H1 (cell line): ENCODE measurements around the gene C1QA. TPM values are rescaled to one million over a fixed set of nuclear protein-coding genes. Genes with fewer than 3 reads are reported as not detected.

Experiments
- CTCF ChIA-PET: fragments of 300-600 bp; sonication (Branson Sonifier 250); formaldehyde crosslinking; loops from one replicate; lab custom pipeline; 2021; ENCODE audit not compliant: partially characterized antibody; lab: Charles Lee
- POLR2A ChIA-PET: fragments of 300-600 bp; sonication (Branson Sonifier 250); formaldehyde crosslinking; loops from one replicate; lab custom pipeline; 2021; ENCODE audit warnings: inconsistent platforms; ENCODE audit not compliant: partially characterized antibody; lab: Charles Lee
- DNase-seq, 2 experiments: peaks; one replicate each; pipeline versions ENCODE4 v3.0.0 to v3.0.0-alpha.2; 2010 to 2022; ENCODE audit warnings: low spot score in 2 of 2, low read depth in 1 of 2, mixed read lengths in 1 of 2
- FAIRE-seq: peaks from 2 replicates; lab custom pipeline; 2011; peaks lifted over from hg19 to GRCh38; lab: Jason Lieb, UNC
- H2AFZ ChIP-seq: 2 replicates; pipeline ENCODE4 v1.8.1; 2012; ENCODE audit warnings: low read length, inconsistent platforms
- H2AK5ac ChIP-seq: 2 replicates; pipeline ENCODE4 v1.6.1; 2013; ENCODE audit warnings: low read depth, low read length
- H2BK120ac ChIP-seq: replicated peaks from 2 replicates; pipeline ENCODE3; 2013; ENCODE audit warnings: low read depth, low read length, inconsistent platforms
- H2BK12ac ChIP-seq: 2 replicates; pipeline ENCODE4 v1.6.1; 2013; ENCODE audit warnings: low read depth, low read length
- H2BK15ac ChIP-seq: 2 replicates; pipeline ENCODE4 v1.6.1; 2013; ENCODE audit warnings: low read length
- H2BK20ac ChIP-seq: 2 replicates; pipeline ENCODE4 v1.6.1; 2013; ENCODE audit warnings: low read length
- H2BK5ac ChIP-seq: 2 replicates; pipeline ENCODE4 v1.6.1; 2013; ENCODE audit warnings: low read depth, low read length
- H3K14ac ChIP-seq: 2 replicates; pipeline ENCODE4 v1.6.1; 2013; ENCODE audit warnings: inconsistent platforms; ENCODE audit not compliant: insufficient read length
- H3K18ac ChIP-seq: 2 replicates; pipeline ENCODE4 v1.6.1; 2013; ENCODE audit warnings: low read length; ENCODE audit errors: extremely low read depth
- H3K23ac ChIP-seq: 2 replicates; pipeline ENCODE4 v1.6.1; 2013; ENCODE audit warnings: inconsistent platforms; ENCODE audit not compliant: insufficient read length
- H3K23me2 ChIP-seq: 2 replicates; pipeline ENCODE4 v1.6.1; 2013; ENCODE audit warnings: low read depth, low read length
- H3K27ac ChIP-seq: 2 replicates; pipeline ENCODE4 v1.6.1; 2011; ENCODE audit warnings: low read depth, low read length, inconsistent platforms
- H3K27me3 ChIP-seq, 4 experiments: replicated peaks in 1 of 4; 1 replicate in 1 of 4; 2 replicates in 3 of 4; pipeline versions ENCODE4 v1.6.1 to v1.8.1; 2011 to 2013; ENCODE audit warnings: low read length in 3 of 4, mild to moderate bottlenecking in 3 of 4, inconsistent platforms in 2 of 4, mixed read lengths in 2 of 4, moderate library complexity in 1 of 4; ENCODE audit not compliant: control insufficient read depth in 3 of 4, insufficient read depth in 3 of 4; ENCODE audit errors: extremely low read depth in 1 of 4
- H3K36me3 ChIP-seq, 4 experiments: 2 replicates each; pipeline versions ENCODE4 v1.6.1 to v1.8.1; 2011 to 2013; ENCODE audit warnings: mild to moderate bottlenecking in 4 of 4, low read length in 3 of 4, moderate library complexity in 2 of 4, control low read depth in 1 of 4, inconsistent platforms in 1 of 4; ENCODE audit not compliant: insufficient read depth in 4 of 4, control insufficient read depth in 2 of 4
- H3K4ac ChIP-seq: replicated peaks from 2 replicates; pipeline ENCODE3; 2013; ENCODE audit warnings: low read length, low read depth, mixed read lengths, inconsistent platforms; ENCODE audit not compliant: insufficient read length
- H3K4me1 ChIP-seq, 4 experiments: replicated peaks in 1 of 4; 1 replicate in 1 of 4; 2 replicates in 3 of 4; pipeline versions ENCODE4 v1.6.1 to v1.8.1; 2011 to 2013; ENCODE audit warnings: low read length in 3 of 4, inconsistent platforms in 2 of 4, mixed read lengths in 1 of 4; ENCODE audit not compliant: insufficient read depth in 4 of 4, control insufficient read depth in 3 of 4
- H3K4me2 ChIP-seq, 2 experiments: 2 replicates each; pipeline versions ENCODE4 v1.6.1 to v1.8.1; 2011 to 2013; ENCODE audit warnings: low read depth in 2 of 2, low read length in 2 of 2, control low read depth in 1 of 2, inconsistent platforms in 1 of 2, mild to moderate bottlenecking in 1 of 2; ENCODE audit not compliant: insufficient read depth in 1 of 2
- H3K4me3 ChIP-seq, 4 experiments: fragments of 200-600, 300-600 bp in 1 of 4; sonication (generic), shearing (Covaris generic), sonication (Bioruptor Twin) in 1 of 4; 2 replicates each; pipeline versions ENCODE4 v1.5.1 to v1.8.1; 2011 to 2016; ENCODE audit warnings: low read length in 4 of 4, low read depth in 3 of 4, control low read depth in 2 of 4, inconsistent platforms in 2 of 4, mild to moderate bottlenecking in 2 of 4, mixed read lengths in 1 of 4, moderate library complexity in 1 of 4; ENCODE audit not compliant: insufficient read depth in 2 of 4; ENCODE audit errors: extremely low read depth in 1 of 4
- H3K56ac ChIP-seq: replicated peaks from 2 replicates; pipeline ENCODE3; 2013; ENCODE audit warnings: low read depth, mild to moderate bottlenecking, mixed read lengths, low read length, inconsistent platforms; ENCODE audit not compliant: insufficient read length
- H3K79me1 ChIP-seq: 2 replicates; pipeline ENCODE4 v1.6.1; 2013; ENCODE audit warnings: low read depth, low read length, control low read depth
- H3K79me2 ChIP-seq, 2 experiments: 2 replicates each; pipeline versions ENCODE4 v1.6.1 to v1.8.1; 2012 to 2013; ENCODE audit warnings: low read length in 2 of 2, mild to moderate bottlenecking in 2 of 2, inconsistent platforms in 1 of 2; ENCODE audit not compliant: insufficient read depth in 2 of 2, control insufficient read depth in 1 of 2
- H3K9ac ChIP-seq, 4 experiments: replicated peaks in 1 of 4; 1 replicate in 1 of 4; 2 replicates in 3 of 4; pipeline versions ENCODE4 v1.6.1 to v1.8.1; 2011 to 2013; ENCODE audit warnings: low read depth in 3 of 4, low read length in 3 of 4, control low read depth in 2 of 4, mild to moderate bottlenecking in 2 of 4, moderate library complexity in 2 of 4, inconsistent platforms in 1 of 4; ENCODE audit errors: extremely low read depth in 1 of 4
- H3K9me3 ChIP-seq, 2 experiments: 2 replicates each; pipeline versions ENCODE4 v1.6.1 to v1.8.1; 2012 to 2013; ENCODE audit warnings: mild to moderate bottlenecking in 2 of 2, moderate library complexity in 2 of 2, control low read depth in 1 of 2, inconsistent platforms in 1 of 2, low read depth in 1 of 2, low read length in 1 of 2, mixed read lengths in 1 of 2; ENCODE audit not compliant: insufficient read depth in 2 of 2
- H4K20me1 ChIP-seq, 2 experiments: replicated peaks in 1 of 2; 2 replicates each; pipeline versions ENCODE3 to v1.8.1; 2011 to 2013; ENCODE audit warnings: inconsistent platforms in 2 of 2, low read length in 2 of 2, mild to moderate bottlenecking in 1 of 2; ENCODE audit not compliant: insufficient read depth in 2 of 2, control insufficient read depth in 1 of 2
- H4K5ac ChIP-seq: 2 replicates; pipeline ENCODE4 v1.6.1; 2013; ENCODE audit warnings: low read length, low read depth, mixed read lengths, inconsistent platforms; ENCODE audit not compliant: insufficient read length
- H4K8ac ChIP-seq: 2 replicates; pipeline ENCODE4 v1.8.0; 2013; ENCODE audit warnings: mild to moderate bottlenecking, moderate library complexity, low read length, inconsistent platforms; ENCODE audit not compliant: insufficient read depth; ENCODE audit errors: extremely low read depth
- H4K91ac ChIP-seq: replicated peaks from 2 replicates; pipeline ENCODE3; 2013; ENCODE audit warnings: low read length, mixed read lengths, inconsistent platforms; ENCODE audit not compliant: insufficient read length
- RAD21 ChIP-seq, 2 experiments: IDR thresholded peaks in 1 of 2; conservative IDR thresholded peaks in 1 of 2; 2 replicates each; pipeline ENCODE4 v1.6.1; 2011; ENCODE audit warnings: low read depth in 2 of 2, low read length in 2 of 2, improper control_type of control experiment in 1 of 2, inconsistent platforms in 1 of 2, mild to moderate bottlenecking in 1 of 2, moderate library complexity in 1 of 2
- TEAD4 ChIP-seq: IDR thresholded peaks from 2 replicates; pipeline ENCODE4 v1.6.1; 2012; ENCODE audit warnings: low read depth, low read length, inconsistent platforms, mixed read lengths
- WGBS, 2 experiments: shearing (Covaris generic) in 1 of 2; methylation state at CpG; one replicate each; pipeline versions ENCODE4 v1.1.6 to v1.1.7; 2013 to 2015; ENCODE audit warnings: low lambda C conversion rate in 2 of 2, mixed read lengths in 2 of 2, inconsistent platforms in 1 of 2, low coverage in 1 of 2, missing lambda C conversion rate in 1 of 2; ENCODE audit not compliant: insufficient replicate concordance in 2 of 2, insufficient coverage in 1 of 2, insufficient read length in 1 of 2; ENCODE audit errors: extremely low coverage in 1 of 2, missing lambda C conversion rate in 1 of 2; 5-methylcytosine and 5-hydroxymethylcytosine counted together
- polyA plus RNA-seq, 7 experiments: library from polyadenylated mRNA; depleted of rRNA in 3 of 7; stranded (reverse) in 5 of 7; unstranded in 2 of 7; fragments of >200 nt in 5 of 7; fragments of 200-250 nt in 2 of 7; gene quantifications; 1 replicate in 5 of 7; 2 replicates in 1 of 7; 4 replicates in 1 of 7; pipeline versions ENCODE4 v1.2.1 to v1.2.3, GENCODE V29; 2011 to 2013; ENCODE audit warnings: missing spikeins in 2 of 7, mixed read lengths in 2 of 7
- total RNA-seq: library from RNA; stranded (reverse); fragmentation: NEBNext Ultra II Directional; extraction: Animal tissue kit (Norgen Biotek cat#: 25700); gene quantifications from 2 replicates; pipeline ENCODE4 v1.2.1, GENCODE V29; 2021

The C1QA gene
- total and polyA plus RNA-seq, 2 of the 8 experiments (the other 6 are each of a cell fraction or from before 2014, with no cell fraction given), result not detected

DNA sequence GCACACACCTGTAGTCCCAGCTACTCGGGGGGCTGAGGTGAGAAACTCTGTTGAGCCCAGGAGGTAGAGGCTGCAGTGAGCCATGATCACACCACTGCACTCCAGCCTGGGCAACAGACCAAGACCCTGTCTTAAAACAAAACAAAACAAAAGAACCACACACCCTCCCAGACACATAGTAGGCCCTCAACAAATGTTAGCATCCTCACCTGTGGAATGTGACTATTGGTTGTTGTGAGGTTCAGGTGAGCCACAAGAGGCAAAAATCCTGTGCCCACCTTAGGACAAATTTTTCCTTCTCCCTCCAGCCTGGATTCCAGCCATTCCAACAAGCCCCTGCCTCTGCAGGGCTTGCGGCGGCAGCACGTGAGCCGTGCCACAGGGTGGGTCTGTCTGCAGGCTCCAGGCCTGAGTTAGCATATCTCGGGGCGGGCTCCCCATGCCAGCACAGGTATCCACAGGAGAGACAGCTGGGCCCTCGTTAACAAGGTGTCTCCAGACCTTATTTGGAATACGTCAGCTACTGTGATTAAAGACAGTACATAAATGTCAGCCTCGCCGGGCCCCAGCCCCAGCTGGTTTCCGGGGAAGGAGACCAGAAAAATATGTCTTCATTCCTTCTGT is 34.0 kb downstream of the C1QA start:
- H3K9ac ChIP-seq, result no peak overlapping the region
- no peaks in the 10 kb centered on the region for H3K23me2 ChIP-seq
- no peak overlapping the region for H2BK20ac ChIP-seq
- H3K14ac ChIP-seq, result no peak overlapping the region
- H2BK5ac ChIP-seq, result no peak overlapping the region
- H3K79me1 ChIP-seq, result no peaks in the 10 kb centered on the region
- WGBS, 2 experiments, result 86% methylated on average over 12 of the region's 12 CpGs; no CpG with 5 or more reads in 1 of the 2 experiments
- no peak overlapping the region; the same call in 1 of the 2 replicates for H2BK12ac ChIP-seq
- no peak overlapping the region for H4K8ac ChIP-seq
- no peak overlapping the region for H3K4me2 ChIP-seq
- H3K4me3 ChIP-seq, result no peak overlapping the region
- H3K18ac ChIP-seq, result no peak overlapping the region
- H3K27me3 ChIP-seq, result no peaks in the 10 kb centered on the region; a peak in 1 of 7 replicates
- no peak overlapping the region for H3K23ac ChIP-seq
- no peak overlapping the region for H3K4ac ChIP-seq
- no peak overlapping the region for H4K91ac ChIP-seq
- H2BK120ac ChIP-seq, result no peak overlapping the region
- H3K79me2 ChIP-seq, result no peaks in the 10 kb centered on the region
- no peaks in the 10 kb centered on the region for H3K9me3 ChIP-seq
- no peak for FAIRE-seq
- no peak overlapping the region for H3K27ac ChIP-seq
- CTCF ChIA-PET, result interaction anchor here (0.6 to 6.0 kb wide), 11 partner anchors 16 to 292 kb away, joined by 3 to 39 read pairs (median 5); partner anchors contain the start of gene C1QC
- POLR2A ChIA-PET, result no interaction called here
- no peak overlapping the region for H2BK15ac ChIP-seq
- peaks cover 0 to 7% (median 5%) of the 10 kb centered on the region in 4 experiments; a peak in 4 of 7 replicates for H3K4me1 ChIP-seq
- TF ChIP-seq RAD21 (IDR thresholded peaks at IDR 0.05 in 1 of 2, conservative IDR thresholded peaks at IDR 0.05 in 1 of 2; ENCODE audit: low read depth in 2 of 2, low read length in 2 of 2), result no peak
- peak; percentile 47 for TF ChIP-seq TEAD4
- TF ChIP-seq, all 59 proteins: peak for 1
- no peak for DNase-seq
- H3K56ac ChIP-seq, result no peak overlapping the region
- no peak overlapping the region for H4K5ac ChIP-seq
- no peak overlapping the region for H2AFZ ChIP-seq
- H4K20me1 ChIP-seq, result no peaks in the 10 kb centered on the region
- H3K36me3 ChIP-seq, result no peaks in the 10 kb centered on the region
- no peak overlapping the region for H2AK5ac ChIP-seq
